Neural progenitor cell (in vitro differentiated cells): ENCODE measurements around the gene GK. TPM values are rescaled to one million over a fixed set of nuclear protein-coding genes. Genes with fewer than 3 reads are reported as not detected.

Experiments
- DNase-seq: peaks from one replicate; pipeline ENCODE4 v3.0.0-alpha.2; 2016; ENCODE audit warnings: low spot score
- H2AFZ ChIP-seq: fragments of 200-600 bp; sonication (generic); replicated peaks from 2 replicates; pipeline ENCODE4 v1.6.1; 2016; ENCODE audit warnings: antibody characterized with exemption
- H3F3A ChIP-seq: fragments of 200-600 bp; sonication (generic); 2 replicates; pipeline ENCODE4 v1.6.1; 2016; ENCODE audit warnings: antibody characterized with exemption, low read depth
- H3K27ac ChIP-seq: fragments of 200-600 bp; sonication (generic); 2 replicates; pipeline ENCODE4 v1.5.1; 2016; ENCODE audit warnings: mild to moderate bottlenecking
- H3K27me3 ChIP-seq: fragments of 200-600 bp; sonication (generic); 2 replicates; pipeline ENCODE4 v1.6.1; 2016; ENCODE audit warnings: mild to moderate bottlenecking, moderate library complexity
- H3K36me3 ChIP-seq: fragments of 200-600 bp; sonication (generic); 2 replicates; pipeline ENCODE4 v1.5.1; 2016
- H3K4me1 ChIP-seq: fragments of 200-600 bp; sonication (generic); 2 replicates; pipeline ENCODE4 v1.6.1; 2016; ENCODE audit warnings: mixed run types
- H3K4me2 ChIP-seq: fragments of 200-600 bp; sonication (generic); 2 replicates; pipeline ENCODE4 v1.6.1; 2016
- H3K4me3 ChIP-seq: fragments of 200-600 bp; sonication (generic); 2 replicates; pipeline ENCODE4 v1.5.1; 2016
- H3K79me2 ChIP-seq: fragments of 200-600 bp; sonication (generic); 2 replicates; pipeline ENCODE4 v1.6.1; 2016; ENCODE audit warnings: low read depth
- H3K9ac ChIP-seq: fragments of 200-600 bp; sonication (generic); 2 replicates; pipeline ENCODE4 v1.6.1; 2016
- H3K9me3 ChIP-seq: fragments of 200-600 bp; sonication (generic); 2 replicates; pipeline ENCODE4 v1.5.1; 2016; ENCODE audit warnings: low read depth
- H4K20me1 ChIP-seq: fragments of 200-600 bp; sonication (generic); 2 replicates; pipeline ENCODE4 v1.6.1; 2016; ENCODE audit warnings: low read depth
- H3K27ac Mint-ChIP-seq: 3 replicates; pipeline ENCODE4 v1.8.0; 2021; ENCODE audit warnings: mixed read lengths
- H3K27me3 Mint-ChIP-seq: 2 replicates; pipeline ENCODE4 v1.8.0; 2022; ENCODE audit warnings: low read depth, mild to moderate bottlenecking, inconsistent platforms, moderate library complexity, mixed read lengths; ENCODE audit not compliant: insufficient read depth
- H3K36me3 Mint-ChIP-seq: 3 replicates; pipeline ENCODE4 v1.8.0; 2021; ENCODE audit warnings: mixed read lengths
- H3K4me1 Mint-ChIP-seq: 3 replicates; pipeline ENCODE4 v1.8.0; 2021; ENCODE audit warnings: mixed read lengths
- H3K4me3 Mint-ChIP-seq: 3 replicates; pipeline ENCODE4 v1.8.0; 2021; ENCODE audit warnings: mild to moderate bottlenecking, moderate library complexity, mixed read lengths
- H3K9me3 Mint-ChIP-seq: 3 replicates; pipeline ENCODE4 v1.8.0; 2020; ENCODE audit warnings: mixed read lengths
- CTCF ChIP-seq: fragments of 200-600 bp; sonication (generic); IDR thresholded peaks from 2 replicates; pipeline ENCODE4 v1.5.1; 2017; ENCODE audit warnings: antibody characterized with exemption, mild to moderate bottlenecking
- EZH2 ChIP-seq: fragments of 200-600 bp; sonication (generic); IDR thresholded peaks from 2 replicates; pipeline ENCODE4 v1.6.1; 2017; ENCODE audit warnings: antibody characterized with exemption, mild to moderate bottlenecking, moderate library complexity
- EZH2phosphoT487 ChIP-seq: fragments of 200-600 bp; sonication (generic); IDR thresholded peaks from 2 replicates; pipeline ENCODE4 v1.6.1; 2017; ENCODE audit warnings: antibody characterized with exemption
- total RNA-seq: library from RNA; depleted of rRNA; stranded (reverse); fragments of >200 nt; gene quantifications from 2 replicates; pipeline ENCODE4 v1.2.3, GENCODE V29; 2015; ENCODE audit warnings: low replicate concordance

Gene GK
- 2.8 and 4.4 TPM in 2 replicates for total RNA-seq

- H3K27ac Mint-ChIP-seq = no peak within 1 kb of the TSS
- no peaks in the 10 kb centered on the region for H4K20me1 ChIP-seq
- no peaks in the 10 kb centered on the region for H3K9me3 ChIP-seq
- H3K27me3 ChIP-seq = no peaks in the 10 kb centered on the region
- H3K79me2 ChIP-seq = no peaks in the 10 kb centered on the region
- H3K36me3 Mint-ChIP-seq = peaks cover 4% of the 10 kb centered on the region
- peak within 1 kb of the TSS; percentile 88 for H3K4me3 Mint-ChIP-seq
- H3F3A ChIP-seq = no peaks in the 10 kb centered on the region
- peak within 1 kb of the TSS; percentile 54 for H3K4me3 ChIP-seq
- no peak within 1 kb of the TSS for H3K27ac ChIP-seq
- no peaks in the 10 kb centered on the region for H3K4me1 ChIP-seq
- peak within 1 kb of the TSS; percentile 63 for H2AFZ ChIP-seq
- no peaks in the 10 kb centered on the region for H3K27me3 Mint-ChIP-seq
- peaks cover 4% of the 10 kb centered on the region for H3K4me1 Mint-ChIP-seq
- peak; percentile 39 for DNase-seq
- no peak for TF ChIP-seq EZH2
- TF ChIP-seq CTCF = no peak
- TF ChIP-seq EZH2phosphoT487 = no peak
- peak within 1 kb of the TSS; percentile 75 for H3K4me2 ChIP-seq
- H3K9ac ChIP-seq = no peak within 1 kb of the TSS
- H3K9me3 Mint-ChIP-seq = peaks cover 4% of the 10 kb centered on the region
- H3K36me3 ChIP-seq = no peaks in the 10 kb centered on the region
These were observed at the start of gene GK for GRCh38 chrX:30653415-30654131. Gene GK (plus strand): TSS chrX:30653423. CDS start chrX:30653538, 115 bp downstream.

GRCh38 chrX:30607155-30607554, 46.1 kb upstream of the GK start:
- Mint-ChIP-seq H3K27me3 (no peaks in the 10 kb centered on the region), H3K27ac (no peak overlapping the region), H3K9me3 (peaks cover 6% of the 10 kb centered on the region), H3K4me3 (no peak overlapping the region), H3K4me1 (no peaks in the 10 kb centered on the region), H3K36me3 (no peaks in the 10 kb centered on the region)
- no peak overlapping the region for H3K9ac ChIP-seq
- H3K4me2 ChIP-seq = no peak overlapping the region
- H2AFZ ChIP-seq = no peak overlapping the region
- H3K36me3 ChIP-seq = no peaks in the 10 kb centered on the region
- TF ChIP-seq CTCF (no peak), EZH2 (no peak), EZH2phosphoT487 (no peak)
- no peaks in the 10 kb centered on the region for H3K4me1 ChIP-seq
- no peaks in the 10 kb centered on the region for H3K79me2 ChIP-seq
- no peaks in the 10 kb centered on the region for H3F3A ChIP-seq
- H3K27ac ChIP-seq = no peak overlapping the region
- H3K27me3 ChIP-seq = no peaks in the 10 kb centered on the region
- no peaks in the 10 kb centered on the region for H3K9me3 ChIP-seq
- DNase-seq = no peak
- H3K4me3 ChIP-seq = no peak overlapping the region
- H4K20me1 ChIP-seq = no peaks in the 10 kb centered on the region

- Histone ChIP-seq H3K4me2 (no peak overlapping the region), H3K27ac (no peak overlapping the region), H2AFZ (no peak overlapping the region), H3K9ac (no peak overlapping the region), H4K20me1 (no peaks in the 10 kb centered on the region), H3K4me1 (no peaks in the 10 kb centered on the region), H3K4me3 (no peak overlapping the region), H3K9me3 (no peaks in the 10 kb centered on the region), H3F3A (no peaks in the 10 kb centered on the region), H3K79me2 (no peaks in the 10 kb centered on the region), H3K27me3 (no peaks in the 10 kb centered on the region), H3K36me3 (no peaks in the 10 kb centered on the region)
- no peak overlapping the region for H3K27ac Mint-ChIP-seq
- no peaks in the 10 kb centered on the region for H3K9me3 Mint-ChIP-seq
- no peaks in the 10 kb centered on the region for H3K36me3 Mint-ChIP-seq
- H3K4me1 Mint-ChIP-seq = no peaks in the 10 kb centered on the region
- TF ChIP-seq CTCF = no peak
- TF ChIP-seq EZH2 = no peak
- no peak for TF ChIP-seq EZH2phosphoT487
- H3K27me3 Mint-ChIP-seq = no peaks in the 10 kb centered on the region
- no peak overlapping the region for H3K4me3 Mint-ChIP-seq
- no peak for DNase-seq
These were observed 43.2 kb upstream of the GK start for GRCh38 chrX:30610026-30610425.
